Activated CD4-positive, alpha-beta T cell treated with anti-CD3 and anti-CD28 coated beads for 36 hours (primary cell): Measurements from ENCODE around the gene NCAPG2. TPM values are rescaled to one million over a fixed set of nuclear protein-coding genes. Genes with fewer than 3 reads are reported as not detected.

Experiments used
- ATAC-seq: fragments of 200-7000 bp; cut with Tn5 transposase; one replicate; pipeline ENCODE4 v1.10.0; 2021; ENCODE audit warnings: mild to moderate bottlenecking, moderate library complexity
- CTCF ChIA-PET: fragments of 350-600 bp; sonication (Branson Sonifier 250); formaldehyde crosslinking; loops from one replicate; lab custom pipeline; 2021; ENCODE audit warnings: antibody characterized with exemption; lab: Charles Lee
- POLR2A ChIA-PET: fragments of 350-600 bp; sonication (Branson Sonifier 250); formaldehyde crosslinking; loops from one replicate; lab custom pipeline; 2021; ENCODE audit warnings: antibody characterized with exemption, inconsistent platforms; lab: Charles Lee
- DNase-seq: peaks from one replicate; pipeline ENCODE4 v3.0.0-alpha.2; 2020
- H3K27ac Mint-ChIP-seq: one replicate; pipeline ENCODE4 v1.8.0; 2021; ENCODE audit warnings: mixed read lengths
- H3K27me3 Mint-ChIP-seq: one replicate; pipeline ENCODE4 v1.8.0; 2021; ENCODE audit warnings: mixed read lengths
- H3K36me3 Mint-ChIP-seq: one replicate; pipeline ENCODE4 v1.8.0; 2021; ENCODE audit warnings: low read depth, mixed read lengths
- H3K4me1 Mint-ChIP-seq: one replicate; pipeline ENCODE4 v1.8.0; 2021; ENCODE audit warnings: mixed read lengths
- H3K4me3 Mint-ChIP-seq: one replicate; pipeline ENCODE4 v1.8.0; 2021; ENCODE audit warnings: mild to moderate bottlenecking, moderate library complexity, mixed read lengths
- H3K9me3 Mint-ChIP-seq: one replicate; pipeline ENCODE4 v1.8.0; 2021; ENCODE audit warnings: low read depth, mixed read lengths
- intact Hi-C, 2 experiments: fragments of 100-400 bp; cut with DNase I in 1 of 2; cut with micrococcal nuclease in 1 of 2; formaldehyde crosslinking; loops; one replicate each; pipeline versions ENCODE4 v1.14.2 to v1.15.1; 2022 to 2024; cut with DNase I, micrococcal nuclease
- total RNA-seq, 2 experiments: library from RNA; stranded (reverse); gene quantifications; one replicate each; pipeline ENCODE4 v1.2.3, GENCODE V29; 2021

NCAPG2 gene
- total RNA-seq, 2 experiments from 2014 or later, result 85.4 to 127 TPM

DNA sequence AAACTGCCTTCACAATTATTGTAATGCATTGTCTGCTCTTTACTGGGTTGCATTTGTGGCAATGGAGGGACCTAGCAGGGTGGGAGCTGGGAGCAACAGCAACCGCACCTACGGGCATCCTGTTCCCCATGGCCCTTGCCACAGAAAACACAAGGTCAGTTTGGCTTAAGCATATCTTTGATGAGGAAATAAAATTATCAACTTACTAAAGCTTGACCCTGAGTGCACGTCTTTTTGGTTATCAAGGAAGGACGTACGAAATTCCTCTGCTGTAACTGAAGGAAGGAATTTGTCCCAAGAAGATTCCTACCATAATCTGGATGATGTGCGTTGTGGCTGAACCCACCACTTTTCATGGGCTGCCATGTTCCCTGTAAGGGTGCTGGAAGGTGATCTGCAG is 97.0 kb downstream of the NCAPG2 start:
- no peak overlapping the region for H3K4me3 Mint-ChIP-seq
- DNase-seq (no peak), ATAC-seq (no peak)
- H3K27me3 Mint-ChIP-seq, result no peaks in the 10 kb centered on the region
- POLR2A ChIA-PET, result no interaction called here
- H3K27ac Mint-ChIP-seq, result no peak overlapping the region
- intact Hi-C loops, result no loop called here
- peaks cover 13% of the 10 kb centered on the region for H3K36me3 Mint-ChIP-seq
- CTCF ChIA-PET, result no interaction called here
- no peaks in the 10 kb centered on the region for H3K9me3 Mint-ChIP-seq
- peaks cover 16% of the 10 kb centered on the region for H3K4me1 Mint-ChIP-seq

DNA sequence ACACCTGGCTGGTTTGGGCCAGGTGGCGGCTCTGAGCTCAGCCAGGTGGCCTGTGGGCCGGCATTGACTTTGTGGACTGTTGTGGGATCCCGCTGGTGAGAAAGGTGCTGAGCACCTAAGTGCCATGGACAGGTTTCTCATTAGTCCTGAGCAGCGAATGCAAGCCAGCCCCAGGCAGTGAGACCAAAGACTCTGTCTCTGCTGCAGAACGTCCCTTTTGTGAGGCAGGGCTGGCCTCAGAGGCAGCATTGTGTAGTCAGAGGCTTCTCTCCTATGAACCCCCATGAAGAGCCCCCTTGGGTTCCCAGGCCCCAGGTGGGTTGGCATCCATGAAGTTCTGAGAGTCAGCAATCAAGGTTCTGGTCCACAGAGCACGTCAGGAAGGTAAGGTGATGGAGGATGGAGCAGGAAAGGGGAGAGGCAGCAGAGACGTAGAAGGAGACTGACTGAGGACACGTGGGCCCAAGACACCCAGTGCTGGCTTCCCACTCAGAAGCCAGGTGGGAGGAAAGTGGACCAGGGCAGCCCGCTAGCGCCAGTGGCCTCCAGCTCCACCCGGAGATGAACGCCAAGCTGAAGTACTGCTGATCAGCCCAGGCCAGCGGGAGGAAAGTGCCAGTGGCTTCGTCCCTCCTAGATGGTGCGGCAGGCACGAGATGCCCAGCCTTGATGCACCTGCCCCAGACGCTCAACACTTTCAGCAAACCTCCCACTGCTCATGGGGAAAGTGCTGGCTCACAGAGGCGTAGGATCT is 97.8 kb downstream of the NCAPG2 start:
- intact Hi-C loops, result no loop called here
- Mint-ChIP-seq H3K36me3 (peaks cover 10% of the 10 kb centered on the region), H3K27me3 (no peaks in the 10 kb centered on the region), H3K4me1 (peaks cover 13% of the 10 kb centered on the region), H3K27ac (no peak overlapping the region), H3K9me3 (no peaks in the 10 kb centered on the region), H3K4me3 (no peak overlapping the region)
- no peak for DNase-seq
- POLR2A ChIA-PET, result no interaction called here
- CTCF ChIA-PET, result no interaction called here
- ATAC-seq, result no peak

DNA sequence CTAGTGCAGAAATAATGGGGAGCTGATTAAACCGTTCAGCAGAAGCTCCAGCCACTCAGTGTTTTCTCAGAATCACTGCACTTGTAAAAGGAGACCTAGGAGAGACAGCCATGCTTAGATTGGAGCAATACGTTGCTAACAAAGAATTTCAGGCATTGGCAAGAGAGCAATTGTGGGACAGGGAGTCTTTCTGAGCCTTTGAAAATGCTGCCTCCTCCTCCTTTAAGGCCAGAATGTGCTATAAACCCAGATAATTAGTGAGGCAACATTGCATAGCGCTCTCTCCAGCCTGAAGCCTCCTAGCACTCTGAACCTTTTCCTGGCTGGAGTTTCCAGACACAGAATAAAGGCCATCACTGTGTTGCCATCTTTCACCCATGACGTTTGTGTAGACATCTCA is 98.5 kb downstream of the NCAPG2 start:
- no peak overlapping the region for H3K4me3 Mint-ChIP-seq
- ChIA-PET CTCF (no interaction called here), POLR2A (no interaction called here)
- peaks cover 10% of the 10 kb centered on the region for H3K36me3 Mint-ChIP-seq
- ATAC-seq, result no peak
- no peaks in the 10 kb centered on the region for H3K27me3 Mint-ChIP-seq
- no peaks in the 10 kb centered on the region for H3K9me3 Mint-ChIP-seq
- intact Hi-C loops, result no loop called here
- DNase-seq, result no peak
- H3K27ac Mint-ChIP-seq, result no peak overlapping the region
- H3K4me1 Mint-ChIP-seq, result peaks cover 9% of the 10 kb centered on the region

DNA sequence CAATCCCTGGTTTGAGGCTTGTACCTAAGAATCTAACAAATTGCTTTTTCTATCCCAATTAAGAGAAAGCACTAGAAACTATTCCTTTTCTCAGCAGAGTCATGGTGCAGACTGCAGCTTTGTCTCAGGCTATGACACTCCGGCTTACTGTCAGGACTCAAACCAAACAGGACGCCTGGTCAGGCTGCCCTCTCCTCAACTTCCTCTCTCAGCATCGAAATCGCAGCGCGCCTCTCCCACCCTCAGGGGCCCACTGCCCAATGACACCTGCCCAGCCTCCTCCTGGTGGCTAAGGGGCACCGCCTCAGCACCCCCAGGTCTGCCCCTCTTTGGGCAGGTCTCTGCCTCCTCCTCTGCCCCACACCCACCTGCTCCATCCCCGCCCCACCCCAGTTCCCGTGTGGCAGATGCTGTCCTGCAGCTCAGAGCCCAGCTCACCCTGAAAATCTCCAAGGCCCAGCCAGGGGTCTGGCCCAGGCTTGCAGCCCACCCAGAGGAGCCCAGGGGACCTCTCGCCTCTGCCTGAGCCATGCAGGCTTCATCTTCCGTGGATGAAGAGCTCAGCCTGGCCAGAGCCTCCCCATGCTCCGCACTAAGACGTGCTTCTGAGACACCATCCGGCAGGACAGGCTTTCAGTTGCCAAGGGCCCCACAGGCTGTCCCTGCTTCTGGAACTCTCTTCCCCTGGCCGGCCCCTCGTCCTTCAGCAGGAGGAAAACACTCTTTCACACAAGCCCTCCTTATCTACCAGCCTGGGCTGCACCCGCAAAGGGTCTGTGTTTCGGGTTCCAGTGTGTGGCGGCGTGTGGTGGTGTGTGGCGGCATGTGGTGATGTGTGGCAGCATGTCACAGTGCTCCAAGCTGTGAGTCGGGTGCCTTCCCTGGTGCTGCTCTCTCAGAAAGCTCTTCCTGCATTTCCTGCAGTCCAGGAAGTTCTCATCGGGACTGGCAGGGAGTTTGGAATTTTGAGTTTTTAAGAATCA is 100.5 kb downstream of the NCAPG2 start:
- peaks cover 4% of the 10 kb centered on the region for H3K36me3 Mint-ChIP-seq
- peaks cover 9% of the 10 kb centered on the region for H3K4me1 Mint-ChIP-seq
- CTCF ChIA-PET, result no interaction called here
- peak; percentile 23 for ATAC-seq
- no peak for DNase-seq
- POLR2A ChIA-PET, result interaction anchor here (0.6 kb wide), 1 partner anchor 22 kb away, joined by 8 read pairs; no protein-coding TSS in a partner anchor
- H3K27ac Mint-ChIP-seq, result no peak overlapping the region
- H3K27me3 Mint-ChIP-seq, result no peaks in the 10 kb centered on the region
- H3K4me3 Mint-ChIP-seq, result no peak overlapping the region
- H3K9me3 Mint-ChIP-seq, result no peaks in the 10 kb centered on the region
- intact Hi-C loops, result no loop called here

DNA sequence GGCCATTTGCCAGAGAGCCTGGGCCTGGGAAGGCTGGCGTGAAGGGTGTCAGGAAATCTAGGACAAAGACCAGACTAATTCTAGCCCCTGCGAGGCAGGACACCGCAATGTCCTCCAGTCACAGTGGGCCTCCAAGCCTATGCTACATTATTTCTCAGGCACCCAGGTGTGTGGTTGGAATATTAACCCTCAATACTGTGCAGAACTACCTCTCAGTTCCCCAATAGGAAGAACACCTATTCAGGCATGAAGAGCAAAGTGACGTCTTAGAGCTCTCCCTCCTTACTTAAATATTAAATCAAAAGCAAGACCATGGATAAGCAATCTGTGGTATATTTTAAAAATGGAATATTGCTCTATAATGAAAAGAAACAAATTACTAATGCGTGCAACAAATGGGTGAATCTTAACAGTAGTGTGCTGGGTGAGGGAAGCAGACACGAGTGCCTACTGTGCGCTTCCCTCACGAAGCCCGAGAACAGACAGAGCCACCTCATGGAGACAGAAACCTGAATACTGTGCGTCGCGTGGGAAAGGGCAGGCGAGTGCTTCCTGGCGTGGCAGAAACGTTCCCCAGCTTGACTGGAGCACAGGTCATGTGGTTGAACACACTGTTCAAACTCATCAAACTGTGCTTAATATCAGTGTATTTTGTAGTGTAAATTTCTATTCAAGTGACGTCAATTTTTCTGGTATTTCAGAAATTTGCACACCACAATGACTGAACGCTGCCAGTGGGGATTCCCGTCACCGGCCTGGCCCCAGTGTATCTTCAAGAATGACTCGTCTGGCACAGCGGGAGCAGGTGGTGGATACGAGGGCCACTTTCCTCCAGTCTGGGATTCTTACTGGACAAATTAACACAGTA is 101.5 kb downstream of the NCAPG2 start:
- peak overlapping the region; percentile 25 for H3K27ac Mint-ChIP-seq
- CTCF ChIA-PET, result interaction anchor here (0.6 kb wide), 1 partner anchor 450 kb away, joined by 3 read pairs; no protein-coding TSS in a partner anchor
- H3K9me3 Mint-ChIP-seq, result no peaks in the 10 kb centered on the region
- POLR2A ChIA-PET, result interaction anchor here (0.7 kb wide), 1 partner anchor 34 kb away, joined by 4 read pairs; no protein-coding TSS in a partner anchor
- no peaks in the 10 kb centered on the region for H3K27me3 Mint-ChIP-seq
- peaks cover 9% of the 10 kb centered on the region for H3K4me1 Mint-ChIP-seq
- no peak overlapping the region for H3K4me3 Mint-ChIP-seq
- ATAC-seq, result peak; percentile 84
- peaks cover 4% of the 10 kb centered on the region for H3K36me3 Mint-ChIP-seq
- peak; percentile 58 for DNase-seq
- intact Hi-C loops, result no loop called here

DNA sequence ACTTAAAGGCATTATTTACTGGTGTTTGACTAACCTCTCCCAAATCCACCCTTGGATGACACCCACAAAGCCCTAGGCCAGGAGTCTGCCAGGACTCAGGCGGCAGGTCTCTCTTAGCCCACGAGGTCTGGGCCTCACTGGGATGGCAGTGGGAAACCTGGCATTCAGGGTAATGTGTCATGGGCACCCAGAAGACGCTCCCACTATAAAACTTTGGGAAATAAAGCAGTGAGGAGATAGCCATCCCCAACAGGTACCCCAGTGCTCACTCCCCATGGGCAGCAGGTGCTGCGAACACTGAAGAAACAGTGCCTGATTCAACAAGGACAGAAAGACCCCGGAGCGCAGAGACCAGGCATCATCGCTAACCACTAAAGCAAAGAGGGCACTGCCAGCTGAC is 102.6 kb downstream of the NCAPG2 start:
- POLR2A ChIA-PET, result interaction anchor here (0.7 kb wide), 1 partner anchor 36 kb away, joined by 4 read pairs; no protein-coding TSS in a partner anchor
- intact Hi-C loops, result no loop called here

DNA sequence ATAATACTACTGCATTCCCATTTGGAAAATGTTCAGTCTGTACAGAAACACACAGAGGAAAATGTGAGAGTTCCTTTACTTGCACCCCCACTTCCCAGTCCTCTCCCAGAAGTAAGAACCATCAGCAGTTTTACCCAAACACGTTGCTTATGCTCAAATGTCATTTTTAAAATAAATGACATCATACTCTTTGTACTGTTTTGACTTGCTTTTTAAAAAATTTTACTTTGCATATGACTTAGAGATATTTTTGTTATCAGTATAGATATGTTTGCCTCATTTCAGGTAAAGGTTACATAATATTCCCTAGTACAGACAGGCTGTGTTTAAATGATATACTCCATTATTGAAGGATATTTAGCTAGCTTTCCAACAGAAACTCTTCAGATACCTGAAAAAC is 103.5 kb downstream of the NCAPG2 start:
- no peaks in the 10 kb centered on the region for H3K36me3 Mint-ChIP-seq
- peaks cover 9% of the 10 kb centered on the region for H3K4me1 Mint-ChIP-seq
- no peak overlapping the region for H3K27ac Mint-ChIP-seq
- DNase-seq (no peak), ATAC-seq (no peak)
- CTCF ChIA-PET, result no interaction called here
- intact Hi-C loops, result no loop called here
- H3K27me3 Mint-ChIP-seq, result no peaks in the 10 kb centered on the region
- no peak overlapping the region for H3K4me3 Mint-ChIP-seq
- no peaks in the 10 kb centered on the region for H3K9me3 Mint-ChIP-seq
- POLR2A ChIA-PET, result no interaction called here

More for the DNA sequence above, 102.6 kb downstream of the NCAPG2 start:
- Mint-ChIP-seq H3K27ac (no peak overlapping the region), H3K4me1 (peaks cover 9% of the 10 kb centered on the region), H3K27me3 (no peaks in the 10 kb centered on the region), H3K4me3 (no peak overlapping the region), H3K9me3 (no peaks in the 10 kb centered on the region), H3K36me3 (peaks cover 4% of the 10 kb centered on the region)
- no peak for ATAC-seq
- CTCF ChIA-PET, result no interaction called here
- no peak for DNase-seq

DNA sequence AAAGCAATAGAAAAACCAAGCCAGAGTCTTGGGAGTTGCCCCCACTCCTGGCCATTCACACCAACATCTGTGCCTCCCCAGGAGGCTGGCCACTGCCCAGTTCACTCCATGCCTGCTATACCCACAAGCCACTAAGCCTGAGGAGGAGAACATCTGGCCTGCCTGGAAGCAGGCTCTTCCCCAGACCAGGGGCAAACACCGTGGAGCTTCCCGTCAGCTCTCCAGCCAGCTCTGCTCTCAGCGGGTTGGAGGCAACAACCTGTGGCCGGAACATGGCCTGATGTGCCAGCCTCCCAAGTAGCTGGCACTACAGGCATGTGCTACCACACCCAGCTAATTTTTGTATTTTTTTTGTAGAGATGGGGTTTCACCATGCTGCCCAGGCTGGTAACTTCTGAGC is 107.9 kb downstream of the NCAPG2 start:
- H3K4me3 Mint-ChIP-seq, result no peak overlapping the region
- H3K9me3 Mint-ChIP-seq, result no peaks in the 10 kb centered on the region
- ChIA-PET CTCF (interaction anchor here (1.2 kb wide), 1 partner anchor 380 kb away, joined by 3 read pairs; no protein-coding TSS in a partner anchor), POLR2A (no interaction called here)
- H3K27ac Mint-ChIP-seq, result no peak overlapping the region
- intact Hi-C loops, result no loop called here
- DNase-seq (no peak), ATAC-seq (no peak)
- no peaks in the 10 kb centered on the region for H3K27me3 Mint-ChIP-seq
- H3K36me3 Mint-ChIP-seq, result no peaks in the 10 kb centered on the region
- no peaks in the 10 kb centered on the region for H3K4me1 Mint-ChIP-seq

DNA sequence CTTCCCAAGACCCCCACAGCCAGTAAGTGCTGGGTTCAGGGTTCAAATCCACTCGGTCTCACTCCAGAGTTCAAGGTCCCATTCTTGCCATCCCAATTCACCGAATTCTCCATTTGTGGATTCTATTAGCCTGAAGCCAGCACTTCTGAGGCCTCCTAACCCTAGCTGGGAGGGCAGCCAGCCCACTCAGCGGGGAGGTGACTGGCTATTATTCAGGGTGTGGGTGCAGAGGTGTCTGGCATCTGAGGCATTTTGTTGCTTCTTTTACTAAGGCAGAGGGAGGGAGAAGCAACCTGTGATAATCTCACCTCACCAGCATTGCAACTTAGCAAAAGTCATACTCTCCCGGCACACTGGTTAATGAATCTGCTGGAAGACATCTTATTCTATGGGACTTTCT is 108.3 kb downstream of the NCAPG2 start:
- no peak for ATAC-seq
- H3K4me1 Mint-ChIP-seq, result no peaks in the 10 kb centered on the region
- H3K9me3 Mint-ChIP-seq, result no peaks in the 10 kb centered on the region
- H3K27ac Mint-ChIP-seq, result no peak overlapping the region
- intact Hi-C loops, result no loop called here
- no peaks in the 10 kb centered on the region for H3K27me3 Mint-ChIP-seq
- ChIA-PET POLR2A (no interaction called here), CTCF (interaction anchor here (1.2 kb wide), 1 partner anchor 380 kb away, joined by 3 read pairs; no protein-coding TSS in a partner anchor)
- no peak for DNase-seq
- H3K36me3 Mint-ChIP-seq, result no peaks in the 10 kb centered on the region
- H3K4me3 Mint-ChIP-seq, result no peak overlapping the region

DNA sequence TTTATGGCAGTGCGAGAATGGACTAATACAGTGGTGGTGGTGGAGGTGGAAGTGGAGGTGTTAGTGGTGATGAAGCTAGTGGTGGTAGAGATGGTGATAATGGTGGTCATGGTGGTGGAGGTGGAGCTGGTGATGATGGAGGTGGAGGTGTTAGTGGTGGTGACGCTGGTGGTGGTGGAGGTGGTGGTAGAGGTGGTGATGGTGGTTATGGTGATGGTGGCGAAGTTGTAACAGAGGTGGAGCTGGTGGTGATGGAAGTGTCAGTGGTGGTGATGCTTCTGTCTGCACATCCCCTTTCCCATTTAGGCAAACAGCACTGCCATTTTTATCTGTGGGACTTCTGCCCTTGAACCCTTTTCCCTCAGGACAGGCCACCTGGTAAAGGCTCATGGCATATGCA is 109.5 kb downstream of the NCAPG2 start:
- ChIA-PET CTCF (no interaction called here), POLR2A (no interaction called here)
- Mint-ChIP-seq H3K27me3 (peaks cover 2% of the 10 kb centered on the region), H3K9me3 (no peaks in the 10 kb centered on the region), H3K36me3 (no peaks in the 10 kb centered on the region), H3K27ac (no peak overlapping the region), H3K4me1 (no peaks in the 10 kb centered on the region), H3K4me3 (no peak overlapping the region)
- ATAC-seq (no peak), DNase-seq (no peak)
- intact Hi-C loops, result no loop called here

DNA sequence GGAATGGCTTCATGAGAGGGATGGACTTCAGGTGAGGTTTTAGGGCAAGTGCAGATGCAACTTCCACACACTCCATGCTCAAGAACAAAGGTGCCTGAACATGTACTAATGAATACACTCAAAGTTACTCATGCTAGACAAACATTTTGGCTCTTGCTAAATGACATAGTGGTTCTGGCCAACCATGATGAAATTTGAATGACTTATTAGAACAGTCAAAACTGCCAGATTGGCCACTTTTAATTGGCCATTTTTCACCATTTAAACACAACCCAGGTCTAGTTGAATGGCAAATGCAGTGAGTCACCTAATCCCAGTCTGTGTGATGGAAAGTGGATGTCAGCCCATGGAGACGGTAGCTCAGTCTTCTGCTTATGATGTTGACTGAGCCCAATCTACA is 112.1 kb downstream of the NCAPG2 start:
- Mint-ChIP-seq H3K36me3 (no peaks in the 10 kb centered on the region), H3K9me3 (no peaks in the 10 kb centered on the region), H3K27me3 (peaks cover 14% of the 10 kb centered on the region), H3K4me3 (no peak overlapping the region), H3K27ac (no peak overlapping the region), H3K4me1 (no peaks in the 10 kb centered on the region)
- intact Hi-C loops, result no loop called here
- ChIA-PET CTCF (no interaction called here), POLR2A (no interaction called here)
- ATAC-seq (no peak), DNase-seq (no peak)
